Psoas muscle (tissue), 8 donors: ENCODE measurements around the gene B4GALNT1. TPM values are rescaled to one million over a fixed set of nuclear protein-coding genes. Genes with fewer than 3 reads are reported as not detected.

Source experiments
- ATAC-seq, 4 donors: fragments of 200-7000 bp; cut with Tn5 transposase; one replicate each; pipeline ENCODE4 v1.9.1; 2020; ENCODE audit warnings: moderate library complexity in 3 of 4, mild to moderate bottlenecking in 2 of 4
- DNase-seq, 2 donors: peaks; one replicate each; pipeline ENCODE4 v3.0.0-alpha.2; 2020
- H3K27ac ChIP-seq: fragments of 200-600 bp; one replicate; pipeline ENCODE4 v1.8.0; 2022
- H3K27me3 ChIP-seq, 3 donors: fragments of 200-600 bp in 1 of 3; one replicate each; pipeline versions ENCODE4 v1.6.1 to v1.8.0; 2013 to 2022; ENCODE audit warnings: low read length in 2 of 3, mild to moderate bottlenecking in 2 of 3, moderate library complexity in 1 of 3; ENCODE audit not compliant: insufficient read depth in 3 of 3
- H3K36me3 ChIP-seq, 2 donors: fragments of 200-600 bp in 1 of 2; one replicate each; pipeline versions ENCODE4 v1.6.1 to v1.8.0; 2013 to 2022; ENCODE audit warnings: low read depth in 1 of 2, mild to moderate bottlenecking in 1 of 2, moderate library complexity in 1 of 2; ENCODE audit not compliant: insufficient read depth in 1 of 2
- H3K4me1 ChIP-seq: fragments of 200-600 bp; one replicate; pipeline ENCODE4 v1.8.0; 2022
- H3K4me3 ChIP-seq: fragments of 200-600 bp; one replicate; pipeline ENCODE4 v1.8.0; 2022; ENCODE audit warnings: mild to moderate bottlenecking
- H3K9me3 ChIP-seq: fragments of 200-600 bp; one replicate; pipeline ENCODE4 v1.8.0; 2022
- CTCF ChIP-seq: fragments of 200-600 bp; IDR thresholded peaks from one replicate; pipeline ENCODE4 v1.8.0; 2022; ENCODE audit warnings: antibody characterized with exemption
- whole genome bisulfite sequencing, 3 donors: extraction: QIAGEN DNeasy Blood & Tissue Kit; methylation state at CpG; one replicate each; pipeline versions ENCODE4 v1.1.6 to v1.1.7; 2013; 5-methylcytosine and 5-hydroxymethylcytosine counted together
- intact Hi-C, 2 donors: fragments of 100-400 bp; cut with DNase I; formaldehyde crosslinking; loops; one replicate each; pipeline versions ENCODE4 v1.11.0 to v1.14.2; 2022
- polyA plus RNA-seq, 3 donors: library from polyadenylated mRNA; stranded (reverse); fragments of 200-250 nt; gene quantifications; one replicate each; pipeline ENCODE4 v1.2.3, GENCODE V29; 2013
- total RNA-seq, 4 donors: library from RNA; stranded (reverse); fragmentation: NEBNext Ultra II Directional in 2 of 4; extraction: Animal tissue kit (Norgen Biotek cat#: 25700) in 2 of 4; gene quantifications; one replicate each; pipeline versions ENCODE4 v1.2.1 to v1.2.4, GENCODE V29; 2021 to 2023
- donor health status: healthy with polysubstance abuse.
- donor health status: DM: no; HTN: no; CAD: no; lungs with moderate emphysema.
- donor health status: Bipolar disorder and iron deficiency.
- donor health status: healthy.
- donor health status: DM: yes; HTN: yes; CAD: no.
- donor health status: DM: no; HTN: no; CAD: no.
- donor health status: DM: no; HTN: no; CAD: no.
- donor health status: DM: yes; HTN: yes; CAD: no.

B4GALNT1 gene
- total and polyA plus RNA-seq, 7 donors = 8.2 to 46.7 (median 10.0) TPM

GRCh38 chr12:57627501-57628279, 5.3 kb downstream of the B4GALNT1 start:
- ATAC-seq (no peak), DNase-seq (peak in 1 of 2 donors; percentile 58)
- intact Hi-C loops = loop anchor here in 1 of 2 donors (10.0 kb wide), 1 partner anchor 163 kb away; no protein-coding TSS in a partner anchor
- H3K27ac ChIP-seq = no peak overlapping the region
- TF ChIP-seq CTCF = no peak
- H3K36me3 ChIP-seq = peaks cover 0 to 41% of the 10 kb centered on the region in 2 donors
- H3K9me3 ChIP-seq = no peaks in the 10 kb centered on the region
- no peak overlapping the region for H3K4me3 ChIP-seq
- WGBS, 3 donors = 31 to 37% (median 31%) methylated on average over 46 to 67 of the region's 67 CpGs
- H3K4me1 ChIP-seq = peaks cover 8% of the 10 kb centered on the region
- H3K27me3 ChIP-seq = peaks cover 0 to 30% (median 7%) of the 10 kb centered on the region in 3 donors

- WGBS, 3 donors = 45 to 54% (median 48%) methylated on average over 9 of the region's 9 CpGs
- no peak for TF ChIP-seq CTCF
- DNase-seq (no peak), ATAC-seq (no peak)
- intact Hi-C loops = loop anchor here in 1 of 2 donors (10.0 kb wide), 1 partner anchor 162 kb away; no protein-coding TSS in a partner anchor
- Histone ChIP-seq H3K27ac (no peak overlapping the region), H3K36me3 (peaks cover 0 to 41% of the 10 kb centered on the region in 2 donors), H3K9me3 (no peaks in the 10 kb centered on the region), H3K4me3 (no peak overlapping the region), H3K27me3 (peaks cover 0 to 37% (median 7%) of the 10 kb centered on the region in 3 donors), H3K4me1 (peaks cover 6% of the 10 kb centered on the region)
Observed at GRCh38 chr12:57626921-57627445, 6.0 kb downstream of the B4GALNT1 start.

GRCh38 chr12:57626111-57626920, 6.7 kb downstream of the B4GALNT1 start:
- intact Hi-C loops = loop anchor here in 1 of 2 donors (10.0 kb wide), 1 partner anchor 162 kb away; no protein-coding TSS in a partner anchor

More at GRCh38 chr12:57626111-57626920, 6.7 kb downstream of the B4GALNT1 start:
- Histone ChIP-seq H3K4me3 (no peak overlapping the region), H3K36me3 (peaks cover 0 to 41% of the 10 kb centered on the region in 2 donors), H3K9me3 (no peaks in the 10 kb centered on the region), H3K4me1 (peaks cover 3% of the 10 kb centered on the region), H3K27ac (no peak overlapping the region), H3K27me3 (peaks cover 0 to 44% (median 7%) of the 10 kb centered on the region in 3 donors)
- 40 to 63% (median 52%) methylated on average over 13 of the region's 13 CpGs for WGBS, 3 donors
- TF ChIP-seq CTCF = no peak
- ATAC-seq (no peak), DNase-seq (peak in 1 of 2 donors; percentile 55)
